Prostate gland (tissue), 2 donors: ENCODE results near the gene TSACC. TPM values are rescaled to one million over a fixed set of nuclear protein-coding genes. Genes with fewer than 3 reads are reported as not detected.
A peak's percentile ranks its signal among the peaks of the same experiment; 100 is the strongest.

Experiments
- DNase-seq: peaks from one replicate; pipeline ENCODE4 v3.0.0-alpha.2; 2019; ENCODE audit warnings: low spot score
- H3K27ac ChIP-seq, 2 donors: fragments of 200-600 bp; sonication (generic); 2 replicates each; pipeline ENCODE4 v1.5.1; 2017 to 2019
- H3K27me3 ChIP-seq: fragments of 200-600 bp; sonication (generic); replicated peaks from 2 replicates; pipeline ENCODE4 v1.5.1; 2019; ENCODE audit not compliant: insufficient read depth
- H3K36me3 ChIP-seq, 2 donors: fragments of 200-600 bp; sonication (generic); 1 replicate in 1 of 2; 2 replicates in 1 of 2; pipeline versions ENCODE4 v1.5.1 to v1.8.1; 2017 to 2019
- H3K4me1 ChIP-seq: fragments of 200-600 bp; sonication (generic); replicated peaks from 2 replicates; pipeline ENCODE4 v1.5.1; 2019
- H3K4me3 ChIP-seq, 2 donors: fragments of 200-600 bp; sonication (generic); 2 replicates each; pipeline ENCODE4 v1.5.1; 2017 to 2019
- H3K9me3 ChIP-seq: fragments of 200-600 bp; sonication (generic); 2 replicates; pipeline ENCODE4 v1.5.1; 2017
- CTCF ChIP-seq, 4 experiments: fragments of 200-600 bp in 2 of 4; fragments of 450-650 bp in 2 of 4; sonication (generic) in 2 of 4; IDR thresholded peaks; 1 replicate in 3 of 4; 2 replicates in 1 of 4; pipeline ENCODE4 v1.5.1; 2016 to 2019; ENCODE audit warnings: antibody characterized with exemption in 4 of 4, mild to moderate bottlenecking in 2 of 4, moderate library complexity in 2 of 4
- POLR2A ChIP-seq: fragments of 450-650 bp; IDR thresholded peaks from one replicate; pipeline ENCODE4 v1.6.1; 2016; ENCODE audit warnings: antibody characterized with exemption, mild to moderate bottlenecking
- POLR2AphosphoS5 ChIP-seq: sonication (generic); formaldehyde crosslinking; IDR thresholded peaks from one replicate; pipeline ENCODE4 v1.6.1; 2017; ENCODE audit warnings: antibody characterized with exemption
- WGBS: methylation state at CpG from one replicate; pipeline ENCODE4 v1.1.5; 2018; 5-methylcytosine and 5-hydroxymethylcytosine counted together
- intact Hi-C: fragments of 100-400 bp; cut with DNase I; formaldehyde crosslinking; loops from one replicate; pipeline ENCODE4 v1.14.2; 2022
- total RNA-seq, 2 donors: library from RNA; depleted of rRNA; stranded (reverse); fragments of >200 nt; gene quantifications; one replicate each; pipeline ENCODE4 v1.1.0, GENCODE V29; 2016

TSACC gene
- total RNA-seq, 2 donors from 2014 or later: 58.7 TPM; not detected in 1

- WGBS: 1% methylated on average over 17 of the region's 17 CpGs
- H3K27ac ChIP-seq: peak within 1 kb of the TSS; percentile 79 to 93
- intact Hi-C loops: no loop called here
- no peaks in the 10 kb centered on the region for H3K36me3 ChIP-seq
- H3K4me3 ChIP-seq: peak within 1 kb of the TSS; percentile 61 to 96
- H3K4me1 ChIP-seq: peaks cover 12% of the 10 kb centered on the region
- peak; percentile 49 for TF ChIP-seq POLR2A
- no peak for TF ChIP-seq CTCF (IDR thresholded peaks at IDR 0.05)
- peak; percentile 90 for TF ChIP-seq POLR2AphosphoS5
- DNase-seq: peak; percentile 77
- no peaks in the 10 kb centered on the region for H3K27me3 ChIP-seq
- H3K9me3 ChIP-seq: no peaks in the 10 kb centered on the region
These were observed 42.9 kb upstream of the TSACC start, which contains the start of gene GLMP for GRCh38 chr1:156295391-156295947. GLMP (minus strand) TSS chr1:156295679; CDS start chr1:156295645, 34 bp downstream.

- no peak for TF ChIP-seq POLR2A
- no peak for TF ChIP-seq POLR2AphosphoS5
- TF ChIP-seq CTCF (IDR thresholded peaks at IDR 0.05): no peak
- Histone ChIP-seq H3K9me3 (no peaks in the 10 kb centered on the region), H3K36me3 (no peaks in the 10 kb centered on the region), H3K4me3 (no peak within 1 kb of the TSS), H3K4me1 (peaks cover 6% of the 10 kb centered on the region), H3K27ac (no peak within 1 kb of the TSS), H3K27me3 (no peaks in the 10 kb centered on the region)
- intact Hi-C loops: no loop called here
- WGBS: 89% methylated on average over 19 of the region's 19 CpGs
- no peak for DNase-seq
These were observed 39.4 kb upstream of the TSACC start, which contains the start of gene VHLL for GRCh38 chr1:156298852-156299357. VHLL (minus strand) TSS chr1:156299307; CDS start chr1:156299189, 118 bp downstream.

GRCh38 chr1:156303241-156303640 is 35.1 kb upstream of the TSACC start:
- no peak for TF ChIP-seq CTCF (IDR thresholded peaks at IDR 0.05)
- TF ChIP-seq POLR2A: no peak
- TF ChIP-seq POLR2AphosphoS5: no peak
- intact Hi-C loops: no loop called here
- DNase-seq: no peak
- Histone ChIP-seq H3K27me3 (no peaks in the 10 kb centered on the region), H3K36me3 (no peaks in the 10 kb centered on the region), H3K27ac (no peak overlapping the region), H3K4me3 (no peak overlapping the region), H3K4me1 (no peaks in the 10 kb centered on the region), H3K9me3 (no peaks in the 10 kb centered on the region)
- 91% methylated on average over 4 of the region's 4 CpGs for WGBS

- Histone ChIP-seq H3K27ac (no peak overlapping the region), H3K4me3 (no peak overlapping the region), H3K4me1 (no peaks in the 10 kb centered on the region), H3K9me3 (no peaks in the 10 kb centered on the region), H3K27me3 (no peaks in the 10 kb centered on the region), H3K36me3 (peaks cover 0 to 3% of the 10 kb centered on the region in 2 donors)
- no peak for DNase-seq
- intact Hi-C loops: no loop called here
- TF ChIP-seq POLR2A (no peak), CTCF (IDR thresholded peaks at IDR 0.05) (no peak), POLR2AphosphoS5 (no peak)
- WGBS: 55% methylated on average over 2 of the region's 2 CpGs
These were observed 33.1 kb upstream of the TSACC start for GRCh38 chr1:156305215-156305614.

GRCh38 chr1:156308078-156308477 is 30.2 kb upstream of the TSACC start:
- Histone ChIP-seq H3K9me3 (no peaks in the 10 kb centered on the region), H3K27me3 (no peaks in the 10 kb centered on the region), H3K4me1 (no peaks in the 10 kb centered on the region), H3K36me3 (peaks cover 0 to 3% of the 10 kb centered on the region in 2 donors), H3K4me3 (no peak overlapping the region), H3K27ac (no peak overlapping the region)
- intact Hi-C loops: no loop called here
- no peak for TF ChIP-seq POLR2AphosphoS5
- TF ChIP-seq CTCF (IDR thresholded peaks at IDR 0.05): no peak
- TF ChIP-seq POLR2A: no peak
- DNase-seq: no peak
